ENCODE data around the gene CTBP2.
"Not testable (repeated sequence)": the region's sequence is repeated elsewhere in the genome, so short reads cannot be mapped to it uniquely, and the experiment has no call there.

Gene CTBP2

DNA sequence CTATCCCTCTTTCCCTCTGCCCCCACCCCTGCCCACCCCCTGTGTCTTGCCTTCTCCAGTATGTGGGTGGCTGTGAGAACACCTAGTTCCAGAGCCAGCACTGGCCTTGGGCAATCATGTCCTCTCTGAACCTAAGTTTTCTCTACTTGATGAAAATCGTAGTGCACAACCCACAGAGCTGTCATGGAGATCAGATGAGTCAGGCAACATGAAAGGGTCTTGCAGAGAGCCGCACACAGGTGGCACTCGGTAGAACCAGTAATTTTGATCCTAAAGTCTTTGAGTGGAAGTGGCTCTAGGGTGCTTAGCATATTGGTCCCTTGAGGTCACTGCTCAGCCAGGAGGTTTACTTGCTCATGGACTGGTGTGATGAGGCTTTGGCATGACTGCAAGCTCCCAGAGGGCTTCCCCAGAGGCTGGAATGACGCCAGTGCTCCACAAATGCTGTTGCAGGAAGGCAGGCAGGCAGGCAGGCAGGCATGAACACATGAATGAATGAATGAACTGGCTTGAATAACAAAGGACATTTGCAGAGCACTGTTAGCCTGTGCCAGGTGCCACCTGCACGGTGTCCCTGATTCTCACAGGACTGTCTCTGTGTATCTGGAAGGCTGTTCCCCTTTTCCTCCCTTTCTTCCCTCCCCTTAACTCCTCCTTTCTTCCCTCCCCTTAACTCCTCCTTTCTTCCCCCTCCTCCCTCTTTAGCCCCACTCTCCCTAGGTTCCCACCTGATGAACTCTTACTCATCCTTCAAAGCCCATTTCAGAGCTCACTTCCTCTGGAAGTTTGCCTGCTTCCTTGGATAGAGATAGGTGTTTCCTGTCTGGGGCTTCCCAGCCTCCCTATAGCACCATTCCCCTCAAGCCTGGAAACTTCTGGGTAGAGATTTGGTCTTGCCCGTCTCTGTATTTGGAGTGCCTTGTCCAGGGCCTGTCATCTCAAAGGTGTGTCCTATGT, 27.2 kb upstream of the CTBP2 start:
- no peak for DNase-seq (ENCODE audit: low read depth, low spot score)
- in situ Hi-C loops (cut with HindIII; ENCODE audit: low sequenced_read_pairs), result no loop called here
- TF ChIP-seq, protein P1, sequence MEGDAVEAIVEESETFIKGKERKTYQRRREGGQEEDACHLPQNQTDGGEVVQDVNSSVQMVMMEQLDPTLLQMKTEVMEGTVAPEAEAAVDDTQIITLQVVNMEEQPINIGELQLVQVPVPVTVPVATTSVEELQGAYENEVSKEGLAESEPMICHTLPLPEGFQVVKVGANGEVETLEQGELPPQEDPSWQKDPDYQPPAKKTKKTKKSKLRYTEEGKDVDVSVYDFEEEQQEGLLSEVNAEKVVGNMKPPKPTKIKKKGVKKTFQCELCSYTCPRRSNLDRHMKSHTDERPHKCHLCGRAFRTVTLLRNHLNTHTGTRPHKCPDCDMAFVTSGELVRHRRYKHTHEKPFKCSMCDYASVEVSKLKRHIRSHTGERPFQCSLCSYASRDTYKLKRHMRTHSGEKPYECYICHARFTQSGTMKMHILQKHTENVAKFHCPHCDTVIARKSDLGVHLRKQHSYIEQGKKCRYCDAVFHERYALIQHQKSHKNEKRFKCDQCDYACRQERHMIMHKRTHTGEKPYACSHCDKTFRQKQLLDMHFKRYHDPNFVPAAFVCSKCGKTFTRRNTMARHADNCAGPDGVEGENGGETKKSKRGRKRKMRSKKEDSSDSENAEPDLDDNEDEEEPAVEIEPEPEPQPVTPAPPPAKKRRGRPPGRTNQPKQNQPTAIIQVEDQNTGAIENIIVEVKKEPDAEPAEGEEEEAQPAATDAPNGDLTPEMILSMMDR (IDR thresholded peaks at IDR 0.05; ENCODE audit: low read depth, low read length), result no peak
- no peak overlapping the region for H3K4me3 ChIP-seq (ENCODE audit: low read depth, low read length)

DNA sequence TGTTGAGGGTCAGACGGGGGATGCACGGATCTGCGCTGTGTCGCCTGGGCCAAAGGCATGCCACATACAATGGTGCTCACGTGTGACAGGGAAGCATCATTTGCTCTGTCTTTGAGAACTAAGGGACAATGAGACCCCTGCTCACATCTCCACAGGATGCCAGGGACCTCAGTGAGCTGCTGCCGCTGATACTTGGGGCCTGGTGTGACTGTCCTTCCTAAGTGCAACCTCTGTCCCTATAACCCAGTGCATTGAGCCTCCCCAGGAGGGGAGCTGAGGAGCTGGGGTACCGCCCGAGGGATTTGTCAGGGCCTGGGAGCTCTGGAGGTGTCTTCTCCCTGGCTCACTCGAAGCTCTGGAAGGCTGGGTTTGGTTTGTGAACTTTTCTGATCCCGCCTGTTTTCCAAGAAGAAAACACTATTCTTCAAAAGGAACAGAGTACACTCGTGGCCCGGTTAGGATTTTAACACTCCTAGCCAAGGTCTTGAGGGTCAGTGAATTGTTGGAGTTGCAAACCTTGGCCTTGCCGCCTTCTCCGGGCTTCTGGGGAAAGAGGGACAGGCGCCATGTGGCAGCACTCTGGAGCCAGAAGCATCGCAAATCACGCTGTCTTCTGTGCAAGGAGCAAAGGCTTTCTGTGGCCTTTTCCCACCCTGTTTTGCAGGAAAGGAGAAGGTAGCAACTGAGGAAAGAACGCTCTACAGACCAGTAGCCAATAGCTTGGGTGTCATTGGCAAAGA, 26.2 kb upstream of the CTBP2 start:
- H3K4me3 ChIP-seq (ENCODE audit: low read depth, low read length), result no peak overlapping the region
- in situ Hi-C loops (cut with HindIII; ENCODE audit: low sequenced_read_pairs), result no loop called here
- DNase-seq (ENCODE audit: low read depth, low spot score), result no peak
- TF ChIP-seq, protein P1 (IDR thresholded peaks at IDR 0.05; ENCODE audit: low read depth, low read length), result no peak

DNA sequence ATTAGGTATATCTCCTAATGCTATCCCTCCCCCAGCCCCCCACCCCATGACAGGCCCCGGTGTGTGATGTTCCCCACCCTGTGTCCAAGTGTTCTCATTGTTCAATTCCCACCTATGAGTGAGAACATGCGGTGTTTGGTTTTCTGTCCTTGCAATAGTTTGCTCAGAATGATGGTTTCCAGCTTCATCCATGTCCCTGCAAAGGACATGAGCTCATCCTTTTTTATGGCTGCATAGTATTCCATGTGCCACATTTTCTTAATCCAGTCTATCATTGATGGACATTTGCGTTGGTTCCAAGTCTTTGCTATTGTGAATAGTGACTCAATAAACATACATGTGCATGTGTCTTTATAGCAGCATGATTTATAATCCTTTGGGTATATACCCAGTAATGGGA, 18.7 kb upstream of the CTBP2 start:
- H3K4me3 ChIP-seq (ENCODE audit: low read depth, low read length); DNase-seq (ENCODE audit: low read depth, low spot score); in situ Hi-C loops (cut with HindIII; ENCODE audit: low sequenced_read_pairs): not testable (repeated sequence)

DNA sequence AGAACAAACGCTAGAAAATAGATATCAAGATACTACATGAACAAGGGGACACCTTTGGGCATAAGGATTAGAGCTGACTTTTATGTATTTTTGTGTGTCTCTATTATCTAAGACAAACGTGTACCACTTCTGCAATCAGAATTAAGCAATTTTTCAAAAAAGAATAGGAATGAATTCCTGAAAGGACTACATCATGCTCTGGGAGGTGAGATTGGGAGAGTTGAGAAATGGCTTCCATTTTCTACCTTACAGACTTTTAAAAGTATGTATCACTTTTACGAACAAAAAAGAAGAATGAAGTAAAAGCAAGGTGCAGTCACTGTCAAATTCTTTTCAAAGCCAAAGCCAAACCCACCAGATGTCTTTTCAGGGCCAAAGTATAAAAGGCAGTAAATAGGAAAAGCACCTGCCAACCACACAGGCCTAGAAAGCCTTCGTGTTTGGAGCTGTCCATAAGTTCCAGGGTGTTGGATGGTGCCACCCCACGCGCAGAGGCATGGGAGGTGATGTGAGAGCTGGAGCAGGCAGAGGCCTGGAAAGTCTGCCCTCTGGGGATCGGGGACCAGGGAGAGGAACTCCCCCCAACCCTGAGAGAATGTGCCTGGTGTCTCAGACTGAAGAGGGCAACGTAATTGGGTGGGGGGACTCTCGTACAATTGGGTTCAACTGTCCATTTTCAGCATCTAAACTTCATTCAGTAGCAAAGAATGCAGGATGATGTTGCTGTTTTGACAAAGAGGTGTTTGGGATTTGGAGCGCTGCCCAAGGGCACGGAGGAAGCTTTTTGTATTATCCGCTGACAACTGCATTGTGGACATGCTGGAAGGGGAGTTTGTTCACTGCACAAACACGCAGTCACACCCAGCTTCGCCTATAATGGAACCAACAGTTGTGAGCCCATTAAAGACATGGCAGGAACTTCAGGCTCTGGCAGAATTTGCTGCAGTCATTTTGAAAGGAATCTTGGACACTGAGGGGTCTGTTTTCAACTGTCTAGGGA, 17.6 kb upstream of the CTBP2 start:
- H3K4me3 ChIP-seq (ENCODE audit: low read depth, low read length), result no peak overlapping the region
- in situ Hi-C loops (cut with HindIII; ENCODE audit: low sequenced_read_pairs), result no loop called here
- TF ChIP-seq, protein P1 (IDR thresholded peaks at IDR 0.05; ENCODE audit: low read depth, low read length), result no peak
- DNase-seq (ENCODE audit: low read depth, low spot score), result no peak

DNA sequence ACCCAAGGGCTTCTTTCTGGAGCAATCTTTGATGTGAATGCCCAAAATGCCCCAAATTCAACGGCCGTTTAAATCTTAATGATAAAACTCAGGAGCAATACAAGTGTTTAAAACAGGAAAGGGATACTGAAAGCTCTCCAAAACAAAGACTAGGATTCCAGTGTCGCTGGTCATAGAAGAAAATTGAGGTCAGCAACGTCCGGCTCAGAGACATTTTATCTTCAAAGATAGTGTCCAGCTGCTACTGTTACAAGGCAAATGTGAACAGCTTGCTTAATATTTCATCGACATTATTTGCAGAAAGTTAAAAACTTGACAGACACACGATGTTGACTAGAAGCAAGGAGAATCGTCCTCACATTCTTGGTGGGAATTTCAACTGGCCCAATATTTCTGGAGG, 15.4 kb upstream of the CTBP2 start:
- no peak overlapping the region for H3K4me3 ChIP-seq (ENCODE audit: low read depth, low read length)
- no peak for DNase-seq (ENCODE audit: low read depth, low spot score)
- in situ Hi-C loops (cut with HindIII; ENCODE audit: low sequenced_read_pairs), result no loop called here
- TF ChIP-seq, protein P1 (IDR thresholded peaks at IDR 0.05; ENCODE audit: low read depth, low read length), result no peak

DNA sequence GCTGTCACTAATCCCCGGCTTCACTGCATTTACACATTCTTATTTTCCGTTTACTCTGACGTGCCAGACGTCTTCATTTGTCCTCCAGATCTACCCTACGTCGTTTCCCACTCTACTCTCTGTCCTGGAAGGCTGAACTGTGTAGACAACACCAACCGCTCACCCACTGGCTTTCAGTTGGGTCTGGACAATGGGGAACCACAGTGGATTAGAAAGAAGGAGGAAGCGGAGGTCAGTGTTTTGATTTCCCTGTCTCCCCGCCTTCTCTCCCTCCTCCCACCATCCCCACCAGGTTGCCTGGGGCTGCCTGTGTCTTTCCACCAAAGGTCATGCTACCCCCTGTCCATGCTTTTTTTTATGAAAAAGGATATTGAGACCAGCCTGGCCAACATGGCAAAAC, 14.0 kb upstream of the CTBP2 start:
- no peak for DNase-seq (ENCODE audit: low read depth, low spot score)
- TF ChIP-seq, protein P1 (IDR thresholded peaks at IDR 0.05; ENCODE audit: low read depth, low read length), result no peak
- in situ Hi-C loops (cut with HindIII; ENCODE audit: low sequenced_read_pairs), result no loop called here
- H3K4me3 ChIP-seq (ENCODE audit: low read depth, low read length), result no peak overlapping the region
